HepG2 (cell line): ENCODE data around the gene HSF4. TPM values are rescaled to one million over a fixed set of nuclear protein-coding genes. Genes with fewer than 3 reads are reported as not detected.

ENCODE experiments used
- ATAC-seq: fragments of 200-7000 bp; cut with Tn5 transposase; 3 replicates; pipeline ENCODE4 v1.9.1; 2020; ENCODE audit warnings: mild to moderate bottlenecking, moderate library complexity
- BruUV-seq: library from RNA; stranded (reverse); fragments of 400-500 nt; replicated peaks from 2 replicates; lab custom pipeline; 2021; lab: Mats Ljungman, UMichigan
- CTCF ChIA-PET: fragments of 300-600 bp; formaldehyde crosslinking; extraction: SDS; loops from one replicate; lab custom pipeline; 2021; ENCODE audit warnings: low total read pairs, inconsistent platforms, low intra/inter-chr PET ratio; lab: Yijun Ruan, JAX
- POLR2A ChIA-PET: fragments of 350-600 bp; sonication (Branson Sonifier 250); formaldehyde crosslinking; loops from one replicate; lab custom pipeline; 2020; ENCODE audit warnings: antibody characterized with exemption, inconsistent platforms; lab: Yijun Ruan, JAX
- DNase-seq: peaks from one replicate; pipeline ENCODE4 v3.0.0-alpha.2; 2015; ENCODE audit warnings: low spot score
- FAIRE-seq: peaks from 3 replicates; lab custom pipeline; 2011; peaks lifted over from hg19 to GRCh38; lab: Jason Lieb, UNC
- H2AFZ ChIP-seq: one replicate; pipeline ENCODE4 v1.6.1; 2011; ENCODE audit warnings: low read length, inconsistent platforms
- H3K27ac ChIP-seq: fragments of 300-600 bp; 3 replicates; pipeline ENCODE4 v1.8.0; 2011; ENCODE audit warnings: mixed run types, mild to moderate bottlenecking, mixed read lengths, low read length, inconsistent platforms; ENCODE audit not compliant: insufficient read depth; ENCODE audit errors: extremely low read length
- H3K27me3 ChIP-seq, 2 experiments: fragments of 200-600 bp in 1 of 2; 2 replicates in 1 of 2; 3 replicates in 1 of 2; pipeline versions ENCODE4 v1.6.0 to v1.8.0; 2011; ENCODE audit warnings: low read length in 2 of 2, mild to moderate bottlenecking in 2 of 2, moderate library complexity in 2 of 2, inconsistent platforms in 1 of 2; ENCODE audit not compliant: insufficient read depth in 2 of 2, control insufficient read depth in 1 of 2
- H3K36me3 ChIP-seq, 2 experiments: fragments of 200-600 bp in 1 of 2; replicated peaks in 1 of 2; 2 replicates in 1 of 2; 3 replicates in 1 of 2; pipeline versions ENCODE4 v1.5.1 to v1.8.0; 2011; ENCODE audit warnings: low read length in 2 of 2, inconsistent platforms in 1 of 2; ENCODE audit not compliant: insufficient read depth in 2 of 2, control insufficient read depth in 1 of 2
- H3K4me1 ChIP-seq: 2 replicates; pipeline ENCODE4 v1.5.1; 2012; ENCODE audit warnings: low read length, inconsistent platforms; ENCODE audit not compliant: insufficient read depth
- H3K4me2 ChIP-seq: 2 replicates; pipeline ENCODE4 v1.6.0; 2011; ENCODE audit warnings: low read depth, low read length, inconsistent platforms
- H3K4me3 ChIP-seq, 3 experiments: fragments of 200-600 bp in 1 of 3; sonication (generic), shearing (Covaris generic) in 1 of 3; replicated peaks in 1 of 3; 2 replicates each; pipeline ENCODE4 v1.5.1; 2011 to 2016; ENCODE audit warnings: low read length in 3 of 3, inconsistent platforms in 2 of 3, low read depth in 2 of 3, mild to moderate bottlenecking in 2 of 3, control low read depth in 1 of 3, mixed read lengths in 1 of 3; ENCODE audit not compliant: insufficient read depth in 1 of 3
- H3K79me2 ChIP-seq: one replicate; pipeline ENCODE4 v1.6.1; 2011; ENCODE audit warnings: low read length, inconsistent platforms; ENCODE audit not compliant: insufficient read depth
- H3K9ac ChIP-seq: 2 replicates; pipeline ENCODE4 v1.6.0; 2011; ENCODE audit warnings: mild to moderate bottlenecking, low read depth, low read length, inconsistent platforms; ENCODE audit not compliant: insufficient read depth
- H3K9me3 ChIP-seq: 2 replicates; pipeline ENCODE4 v1.5.1; 2012; ENCODE audit warnings: mild to moderate bottlenecking, low read length
- H4K20me1 ChIP-seq: 2 replicates; pipeline ENCODE4 v1.6.0; 2011; ENCODE audit warnings: inconsistent platforms, mild to moderate bottlenecking, low read length, moderate library complexity; ENCODE audit not compliant: insufficient read depth
- CREB1 ChIP-seq, 2 experiments: fragments of 450-650 bp in 1 of 2; IDR thresholded peaks; 2 replicates each; pipeline ENCODE4 v1.6.1; 2016 to 2017; ENCODE audit warnings: control low read depth in 1 of 2, mild to moderate bottlenecking in 1 of 2, missing compliant biosample characterization in 1 of 2, missing genetic modification characterization in 1 of 2
- DMAP1 ChIP-seq: IDR thresholded peaks from 2 replicates; pipeline ENCODE4 v1.6.1; 2016
- KDM6A ChIP-seq: IDR thresholded peaks from 2 replicates; pipeline ENCODE4 v1.6.1; 2016; ENCODE audit warnings: low read depth
- KMT2A ChIP-seq: sonication (generic); formaldehyde crosslinking; IDR thresholded peaks from 2 replicates; pipeline ENCODE4 v1.4.0; 2020; ENCODE audit warnings: missing genetic modification reagents
- MAFK ChIP-seq, 2 experiments: IDR thresholded peaks in 1 of 2; conservative IDR thresholded peaks in 1 of 2; 2 replicates each; pipeline ENCODE4 v1.6.1; 2011; ENCODE audit warnings: improper control_type of control experiment in 2 of 2, low read length in 2 of 2
- RFX1 ChIP-seq: fragments of 450-650 bp; IDR thresholded peaks from 2 replicates; pipeline ENCODE4 v1.6.1; 2017
- RFX5 ChIP-seq: IDR thresholded peaks from 2 replicates; pipeline ENCODE4 v1.6.1; 2011; ENCODE audit warnings: low read depth, low read length, improper control_type of control experiment
- RORA ChIP-seq: sonication (generic); formaldehyde crosslinking; IDR thresholded peaks from 2 replicates; pipeline ENCODE4 v1.5.0; 2020; ENCODE audit warnings: mild to moderate bottlenecking, missing genetic modification reagents, moderate library complexity
- ZFP1 ChIP-seq: IDR thresholded peaks from 2 replicates; pipeline ENCODE4 v1.6.1; 2016
- ZKSCAN1 ChIP-seq: fragments of 150-350 bp; IDR thresholded peaks from 2 replicates; pipeline ENCODE4 v1.6.1; 2014; ENCODE audit warnings: low read length
- ZNF235 ChIP-seq: sonication (generic); formaldehyde crosslinking; IDR thresholded peaks from 2 replicates; pipeline ENCODE4 v1.8.1; 2023; ENCODE audit warnings: mild to moderate bottlenecking, missing genetic modification reagents, borderline replicate concordance
- ZNF501 ChIP-seq: sonication (generic); formaldehyde crosslinking; IDR thresholded peaks from 2 replicates; pipeline ENCODE4 v1.5.1; 2020; ENCODE audit warnings: mild to moderate bottlenecking, moderate library complexity, missing genetic modification reagents
- ZNF619 ChIP-seq: sonication (generic); formaldehyde crosslinking; IDR thresholded peaks from 2 replicates; pipeline ENCODE4 v1.4.0; 2020; ENCODE audit warnings: mild to moderate bottlenecking, missing genetic modification reagents
- ZNF790 ChIP-seq: sonication (generic); formaldehyde crosslinking; IDR thresholded peaks from 2 replicates; pipeline ENCODE4 v1.8.0; 2022; ENCODE audit warnings: missing genetic modification reagents, mild to moderate bottlenecking, borderline replicate concordance
- ZSCAN21 ChIP-seq: sonication (generic); formaldehyde crosslinking; IDR thresholded peaks from 2 replicates; pipeline ENCODE4 v1.8.0; 2022; ENCODE audit warnings: mild to moderate bottlenecking, missing genetic modification reagents, moderate library complexity, borderline replicate concordance
- WGBS: methylation state at CpG from one replicate; pipeline ENCODE4 v1.1.6; 2017; ENCODE audit warnings: low lambda C conversion rate; 5-methylcytosine and 5-hydroxymethylcytosine counted together
- in situ Hi-C: cut with HindIII; loops from 2 replicates; pipeline ENCODE4 v1.10.0; 2017; ENCODE audit warnings: low pct_unique_long_range_greater_than_20kb; ENCODE audit not compliant: extremely low pct_ligation_motif_present
- intact Hi-C: fragments of 100-400 bp; cut with micrococcal nuclease; formaldehyde crosslinking; loops from one replicate; pipeline ENCODE4 v1.10.0; 2022; ENCODE audit not compliant: unreplicated experiment
- polyA plus RNA-seq, 8 experiments: library from polyadenylated mRNA; depleted of rRNA in 3 of 8; stranded (reverse) in 7 of 8; unstranded in 1 of 8; fragments of >200 nt; fragmentation: Illumina TruSeq in 4 of 8; extraction: Trizol in 4 of 8; gene quantifications; 2 replicates each; pipeline versions ENCODE4 v1.2.1 to v1.2.3, GENCODE V29; 2011 to 2016; ENCODE audit warnings: low read depth in 4 of 8, missing spikeins in 1 of 8, mixed read lengths in 1 of 8; ENCODE audit not compliant: insufficient read depth in 1 of 8
- total RNA-seq, 5 experiments: library from RNA; depleted of rRNA; stranded (reverse); fragments of >200 nt; fragmentation: Illumina TruSeq; extraction: Trizol; gene quantifications; 2 replicates each; pipeline ENCODE4 v1.2.3, GENCODE V29; 2016; ENCODE audit warnings: low read depth in 1 of 5
- TF ChIP-seq, protein P1 (sequence below): sonication (generic); formaldehyde crosslinking; IDR thresholded peaks from 2 replicates; pipeline ENCODE4 v1.4.0; 2020; ENCODE audit warnings: mild to moderate bottlenecking, missing genetic modification reagents
- TF ChIP-seq, protein P2 (sequence below): sonication (generic); formaldehyde crosslinking; IDR thresholded peaks from 2 replicates; pipeline ENCODE4 v1.4.0; 2020; ENCODE audit warnings: mild to moderate bottlenecking, missing genetic modification reagents

HSF4 gene
- total and polyA plus RNA-seq, 2 of the 13 experiments (the other 11 are each of a cell fraction or from before 2014, with no cell fraction given): 3.5 to 16.9 TPM

DNA sequence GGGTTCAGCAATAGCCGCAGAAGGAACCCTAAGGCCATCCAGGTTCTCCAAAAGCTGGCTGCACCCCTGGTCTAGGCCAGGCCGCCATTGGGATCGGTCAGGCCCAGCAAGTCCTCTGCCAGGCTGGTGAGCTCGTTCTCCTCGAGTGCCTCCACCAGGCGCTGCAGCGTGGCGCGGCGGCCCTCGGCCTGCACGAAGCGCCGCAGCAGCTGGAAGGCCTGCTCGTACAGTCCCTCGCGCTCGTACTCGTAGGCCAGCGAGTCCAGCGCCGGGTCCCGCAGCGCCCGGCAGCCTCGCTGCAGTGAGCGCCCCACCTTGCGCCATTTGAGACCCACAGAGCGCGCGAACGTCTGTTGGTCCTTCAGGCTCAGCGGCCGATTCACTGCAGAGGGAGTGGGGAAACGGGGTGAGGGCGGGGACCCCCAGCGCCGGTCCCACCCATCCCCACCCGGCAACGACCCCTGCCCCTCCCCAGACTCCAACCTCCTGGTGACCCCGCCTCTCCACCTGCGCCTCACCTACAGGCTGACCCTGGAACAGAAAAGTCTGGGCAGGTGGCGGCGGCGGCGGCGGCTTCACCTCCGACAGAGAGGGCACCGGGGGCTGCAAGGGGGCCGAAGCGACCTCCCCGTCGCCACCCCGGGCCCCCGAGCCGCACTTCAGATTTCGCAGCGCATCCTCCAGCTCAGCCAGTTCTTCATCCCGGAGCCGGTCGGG is 9.8 kb upstream of the HSF4 start:
- Histone ChIP-seq H4K20me1 (no peaks in the 10 kb centered on the region), H3K27ac (no peak overlapping the region), H3K36me3 (no peaks in the 10 kb centered on the region), H3K9ac (no peak overlapping the region), H3K4me2 (peak overlapping the region; percentile 59), H3K4me1 (peaks cover 48% of the 10 kb centered on the region), H3K4me3 (peak overlapping the region in 2 of 3 experiments; percentile 27 to 64; a peak in 2 of 6 replicates), H3K79me2 (no peaks in the 10 kb centered on the region), H2AFZ (no peak overlapping the region), H3K27me3 (peaks cover 4% of the 10 kb centered on the region in 2 experiments; a peak in 2 of 5 replicates), H3K9me3 (no peaks in the 10 kb centered on the region)
- BruUV-seq: no TSS peak
- intact Hi-C loops (loop anchor here (1.0 to 10.0 kb wide), 5 partner anchors 44 to 260 kb away; no protein-coding TSS in a partner anchor), in situ Hi-C loops (loop anchor here (5.0 kb wide), 2 partner anchors 137 to 177 kb away; no protein-coding TSS in a partner anchor)
- ChIA-PET POLR2A (interaction anchor here (0.8 to 1.8 kb wide), 12 partner anchors 16 to 141 kb away, joined by 3 to 21 read pairs (median 4); partner anchors contain the start of genes CBFB, NOL3 and PHAF1), CTCF (interaction anchor here (0.6 to 2.4 kb wide), 6 partner anchors 31 to 177 kb away, joined by 3 to 28 read pairs (median 9); no protein-coding TSS in a partner anchor)
- FAIRE-seq: no peak
- WGBS: 65% methylated on average over 41 of the region's 61 CpGs
- no peak for DNase-seq
- no peak for ATAC-seq
- TF ChIP-seq ZNF235: no peak
- 0 out of 2 replicates have a peak, but pooled peaks have one; percentile 51 for TF ChIP-seq ZNF790 (CRISPR knock-in tag)
- TF ChIP-seq, protein P1, sequence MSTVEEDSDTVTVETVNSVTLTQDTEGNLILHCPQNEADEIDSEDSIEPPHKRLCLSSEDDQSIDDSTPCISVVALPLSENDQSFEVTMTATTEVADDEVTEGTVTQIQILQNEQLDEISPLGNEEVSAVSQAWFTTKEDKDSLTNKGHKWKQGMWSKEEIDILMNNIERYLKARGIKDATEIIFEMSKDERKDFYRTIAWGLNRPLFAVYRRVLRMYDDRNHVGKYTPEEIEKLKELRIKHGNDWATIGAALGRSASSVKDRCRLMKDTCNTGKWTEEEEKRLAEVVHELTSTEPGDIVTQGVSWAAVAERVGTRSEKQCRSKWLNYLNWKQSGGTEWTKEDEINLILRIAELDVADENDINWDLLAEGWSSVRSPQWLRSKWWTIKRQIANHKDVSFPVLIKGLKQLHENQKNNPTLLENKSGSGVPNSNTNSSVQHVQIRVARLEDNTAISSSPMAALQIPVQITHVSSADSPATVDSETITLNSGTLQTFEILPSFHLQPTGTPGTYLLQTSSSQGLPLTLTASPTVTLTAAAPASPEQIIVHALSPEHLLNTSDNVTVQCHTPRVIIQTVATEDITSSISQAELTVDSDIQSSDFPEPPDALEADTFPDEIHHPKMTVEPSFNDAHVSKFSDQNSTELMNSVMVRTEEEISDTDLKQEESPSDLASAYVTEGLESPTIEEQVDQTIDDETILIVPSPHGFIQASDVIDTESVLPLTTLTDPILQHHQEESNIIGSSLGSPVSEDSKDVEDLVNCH (CRISPR knock-in tag): no peak
- no peak for TF ChIP-seq RFX1
- TF ChIP-seq KDM6A (CRISPR knock-in tag): no peak
- no peak for TF ChIP-seq KMT2A (CRISPR knock-in tag)
- 0 out of 2 replicates have a peak, but pooled peaks have one; percentile 16 for TF ChIP-seq ZSCAN21 (CRISPR knock-in tag)
- TF ChIP-seq, protein P2, sequence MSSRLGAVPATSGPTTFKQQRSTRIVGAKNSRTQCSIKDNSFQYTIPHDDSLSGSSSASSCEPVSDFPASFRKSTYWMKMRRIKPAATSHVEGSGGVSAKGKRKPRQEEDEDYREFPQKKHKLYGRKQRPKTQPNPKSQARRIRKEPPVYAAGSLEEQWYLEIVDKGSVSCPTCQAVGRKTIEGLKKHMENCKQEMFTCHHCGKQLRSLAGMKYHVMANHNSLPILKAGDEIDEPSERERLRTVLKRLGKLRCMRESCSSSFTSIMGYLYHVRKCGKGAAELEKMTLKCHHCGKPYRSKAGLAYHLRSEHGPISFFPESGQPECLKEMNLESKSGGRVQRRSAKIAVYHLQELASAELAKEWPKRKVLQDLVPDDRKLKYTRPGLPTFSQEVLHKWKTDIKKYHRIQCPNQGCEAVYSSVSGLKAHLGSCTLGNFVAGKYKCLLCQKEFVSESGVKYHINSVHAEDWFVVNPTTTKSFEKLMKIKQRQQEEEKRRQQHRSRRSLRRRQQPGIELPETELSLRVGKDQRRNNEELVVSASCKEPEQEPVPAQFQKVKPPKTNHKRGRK (CRISPR knock-in tag): no peak
- no peak for TF ChIP-seq DMAP1
- no peak for TF ChIP-seq CREB1 (IDR thresholded peaks at IDR 0.05)
- TF ChIP-seq CREB1 (CRISPR knock-in tag; IDR thresholded peaks at IDR 0.05): no peak
- no peak for TF ChIP-seq ZNF619 (CRISPR knock-in tag)
- no peak for TF ChIP-seq MAFK (conservative IDR thresholded peaks at IDR 0.05 in 1 of 2, IDR thresholded peaks at IDR 0.05 in 1 of 2; ENCODE audit: low read length in 2 of 2)
- 0 out of 2 replicates have a peak, but pooled peaks have one; percentile 2 for TF ChIP-seq ZNF501
- no peak for TF ChIP-seq RFX5
- no peak for TF ChIP-seq ZKSCAN1
- TF ChIP-seq RORA (CRISPR knock-in tag): no peak
- TF ChIP-seq ZFP1: no peak
